NCI-H82 treated with DMSO at 0.1 percent for 48 hours (cell line): Measurements from ENCODE around the gene CHST2.

Experiments used
- DNase-seq: peaks from one replicate; lab custom pipeline; 2025; ENCODE audit not compliant: unreplicated experiment; lab: John Stamatoyannopoulos, UW

CHST2 gene

DNA sequence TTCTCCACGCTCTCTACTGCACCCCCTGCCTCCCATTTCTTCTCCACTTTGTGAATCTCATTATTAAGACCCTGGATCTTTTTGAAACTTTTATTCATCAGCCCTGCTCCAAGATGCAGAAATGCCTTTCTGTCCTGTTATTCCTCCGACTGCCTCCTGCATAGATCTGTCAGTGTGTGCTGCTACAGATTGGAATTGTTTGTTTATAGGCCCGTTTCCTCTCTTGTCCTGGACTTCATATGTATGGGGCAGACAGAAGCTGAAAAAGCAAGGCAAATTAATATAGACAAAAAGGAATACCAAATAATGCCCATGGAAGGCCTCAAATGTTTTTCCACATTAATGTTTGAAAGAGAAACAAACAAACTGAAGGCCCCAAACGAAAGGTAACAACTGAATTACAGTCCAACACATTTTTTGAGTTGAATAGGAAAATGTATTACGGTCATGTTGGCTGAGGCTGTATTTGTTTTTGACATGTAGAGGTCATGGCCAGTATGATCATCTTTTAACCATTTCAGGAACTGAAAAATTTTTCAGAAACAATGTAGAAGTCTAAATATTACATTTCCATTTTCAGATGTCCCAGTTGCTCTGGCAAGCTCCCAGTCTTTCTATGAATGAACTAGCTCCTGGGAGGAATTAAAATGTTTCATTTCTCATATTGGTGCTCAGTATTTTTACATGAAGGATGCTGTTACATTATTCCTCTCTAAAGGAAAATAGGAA, 8.8 kb downstream of the CHST2 start:
- DNase-seq = no peak

DNA sequence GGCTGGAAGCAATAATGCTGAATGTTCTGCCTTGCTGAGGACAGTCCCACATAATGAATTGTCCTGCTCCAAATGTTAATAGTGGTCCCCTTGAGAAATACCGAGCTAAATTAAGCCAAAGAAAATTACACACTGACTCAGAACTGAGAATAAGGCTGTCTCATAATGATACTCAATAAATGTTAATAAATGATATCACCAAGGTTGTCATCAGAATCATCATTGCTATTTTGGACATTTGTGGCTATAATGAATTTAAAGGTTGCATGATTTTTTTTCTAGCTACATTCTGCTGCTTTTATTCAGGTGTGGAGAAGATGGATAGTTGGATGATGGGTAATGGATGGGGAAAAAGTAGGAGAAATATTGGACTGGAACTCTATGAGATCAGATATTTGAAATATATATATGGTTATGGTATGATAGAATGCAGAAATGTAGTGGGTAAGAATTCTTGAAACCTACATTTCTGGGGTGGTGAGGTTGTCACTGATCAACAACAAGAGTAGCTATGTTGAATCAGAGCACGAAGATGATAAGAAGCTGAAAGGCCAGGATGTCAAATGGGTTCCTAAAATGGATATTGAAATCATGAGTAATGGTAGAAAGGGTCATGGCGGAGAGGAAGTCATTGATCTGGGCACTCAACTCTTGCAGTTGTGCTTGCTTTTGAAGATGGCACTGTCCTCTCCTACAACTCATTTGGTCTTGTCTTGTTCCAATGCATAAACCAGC, 12.8 kb downstream of the CHST2 start:
- no peak for DNase-seq

DNA sequence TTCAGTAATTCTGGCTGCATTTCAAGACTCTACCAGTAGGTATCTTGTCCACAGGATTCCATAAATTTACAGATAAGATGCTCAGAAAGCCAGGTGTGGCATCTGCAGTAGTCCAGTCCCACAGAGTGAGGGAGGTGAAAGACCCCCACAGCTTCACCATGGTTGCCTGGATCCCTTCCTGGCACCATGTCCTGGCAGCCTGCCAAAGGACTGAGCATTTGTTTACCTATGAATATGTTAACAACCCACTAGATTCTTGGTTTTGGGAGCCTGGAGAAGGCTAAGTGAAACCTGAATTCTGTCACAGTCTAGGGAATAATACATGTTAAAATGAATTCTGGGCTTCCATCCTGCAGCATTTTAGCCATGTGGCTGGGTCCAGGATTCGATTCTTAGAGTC, 14.9 kb downstream of the CHST2 start:
- DNase-seq = no peak

DNA sequence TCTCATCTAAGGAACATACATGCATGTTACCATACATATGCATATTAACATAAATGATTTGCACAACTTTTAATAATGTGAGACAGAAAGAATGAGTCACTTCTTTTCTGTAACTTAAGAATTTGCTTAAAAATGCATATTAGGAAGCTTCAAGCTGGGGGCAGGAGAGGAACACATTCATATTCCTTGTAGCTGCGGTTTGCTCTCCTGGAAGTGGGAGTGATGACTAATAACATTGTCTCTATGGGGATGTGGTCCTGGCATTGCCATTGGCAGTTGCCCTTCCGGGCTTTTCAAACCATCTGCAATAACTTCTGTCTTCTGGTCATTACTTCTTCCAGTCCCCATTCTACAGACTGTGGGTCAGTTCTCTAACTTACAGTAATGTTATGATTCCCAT, 15.6 kb downstream of the CHST2 start:
- DNase-seq = no peak

DNA sequence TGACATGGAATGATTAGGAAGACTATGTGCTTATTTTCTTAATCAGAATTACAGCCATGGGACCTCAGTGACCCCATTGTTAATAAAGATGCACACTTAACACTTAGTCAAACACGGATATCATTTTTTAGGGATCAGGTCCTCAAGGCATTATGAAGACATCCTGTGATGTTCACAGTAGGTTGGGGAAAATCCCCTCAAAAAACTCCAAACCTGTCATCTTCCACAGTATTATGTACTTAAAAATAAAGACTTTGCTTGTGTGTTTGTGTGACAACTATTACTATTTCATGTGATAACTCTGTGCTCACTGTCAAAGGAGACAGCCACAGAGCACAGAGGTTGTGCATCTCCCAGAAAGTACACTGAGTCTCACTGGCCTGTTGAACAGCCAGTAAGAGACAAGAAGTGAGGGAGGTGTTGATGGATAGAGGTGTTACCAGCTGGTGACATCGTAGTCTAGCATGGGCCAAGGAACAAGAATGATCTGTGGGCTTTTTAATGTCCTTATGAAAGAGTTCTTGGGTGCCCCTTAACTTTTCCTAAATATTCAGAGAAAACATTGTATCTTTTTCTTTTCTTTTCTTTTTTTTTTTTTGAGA, 18.0 kb downstream of the CHST2 start:
- DNase-seq = no peak

DNA sequence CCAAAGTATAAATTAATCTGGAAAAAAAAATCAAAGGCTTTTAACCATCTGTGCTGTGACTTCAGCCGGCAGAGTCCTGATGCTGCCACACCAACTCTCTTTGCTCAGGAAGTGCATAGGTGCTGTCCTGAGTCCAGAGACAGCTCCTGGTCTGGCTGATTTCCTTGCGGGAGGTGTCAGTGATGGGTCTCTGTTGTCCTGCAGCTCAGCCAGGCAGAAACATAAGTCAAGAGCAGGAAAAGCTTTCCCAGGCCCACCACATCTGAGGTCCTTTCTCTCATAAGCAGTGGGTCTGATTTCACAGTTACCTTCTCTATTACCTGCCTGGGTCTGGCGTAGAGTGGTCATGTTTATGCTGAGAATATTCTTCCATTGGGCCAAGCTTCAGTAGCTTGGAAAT, 19.4 kb downstream of the CHST2 start:
- no peak for DNase-seq

DNA sequence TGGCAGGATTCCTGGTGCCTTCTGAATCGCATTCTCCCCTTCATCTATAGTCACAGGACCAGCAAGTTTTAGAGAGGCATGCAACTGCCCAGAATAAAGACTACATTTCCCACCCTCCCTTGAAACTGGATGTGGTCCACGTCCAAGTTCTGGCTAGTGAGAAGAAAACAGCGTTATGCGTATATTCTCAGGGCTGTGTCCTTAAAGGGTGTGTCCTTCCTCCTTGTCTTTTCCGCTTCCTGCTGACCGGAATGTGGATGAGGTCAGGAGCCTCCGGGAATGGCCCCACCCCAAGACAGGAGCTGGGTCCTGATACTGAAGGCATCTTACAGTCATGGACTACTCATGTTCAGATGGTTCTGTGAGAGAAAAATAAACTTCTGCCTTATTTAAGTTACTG, 20.2 kb downstream of the CHST2 start:
- no peak for DNase-seq

DNA sequence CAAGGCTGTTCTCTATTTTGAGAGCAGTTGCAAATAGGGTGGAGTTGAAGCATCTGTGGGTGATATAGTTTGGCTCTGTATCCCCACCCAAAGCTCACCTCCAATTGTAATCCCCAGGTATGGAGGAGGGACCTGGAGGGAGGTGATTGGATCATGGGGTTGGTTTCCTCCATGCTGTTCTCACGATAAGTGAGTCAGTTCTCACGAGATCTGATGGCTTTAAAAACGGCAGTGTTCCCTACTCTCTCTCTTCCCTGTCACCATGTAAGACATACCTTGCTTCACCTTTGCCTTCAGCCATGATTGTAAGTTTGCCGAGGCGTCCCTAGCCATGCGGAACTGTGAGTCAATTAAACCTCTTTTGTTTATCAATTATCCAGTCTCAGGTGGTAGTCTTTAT, 21.0 kb downstream of the CHST2 start:
- no peak for DNase-seq

DNA sequence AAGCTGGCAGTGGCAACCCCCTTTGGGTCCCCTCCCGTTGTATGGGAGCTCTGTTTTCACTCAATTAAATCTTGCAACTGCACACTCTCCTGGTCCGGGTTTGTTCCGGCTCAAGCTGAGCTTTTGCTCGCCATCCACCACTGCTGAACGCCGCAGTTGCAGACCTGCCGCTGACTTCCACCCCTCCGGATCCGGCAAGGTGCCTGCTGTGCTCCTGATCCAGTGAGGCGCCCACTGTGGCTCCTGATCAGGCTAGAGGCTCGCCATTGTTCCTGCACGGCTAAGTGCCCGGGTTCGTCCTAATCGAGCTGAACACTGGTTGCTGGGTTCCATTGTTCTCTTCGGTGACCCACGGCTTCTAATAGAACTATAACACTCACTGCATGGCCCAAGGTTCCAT, 22.8 kb downstream of the CHST2 start:
- DNase-seq = no peak

DNA sequence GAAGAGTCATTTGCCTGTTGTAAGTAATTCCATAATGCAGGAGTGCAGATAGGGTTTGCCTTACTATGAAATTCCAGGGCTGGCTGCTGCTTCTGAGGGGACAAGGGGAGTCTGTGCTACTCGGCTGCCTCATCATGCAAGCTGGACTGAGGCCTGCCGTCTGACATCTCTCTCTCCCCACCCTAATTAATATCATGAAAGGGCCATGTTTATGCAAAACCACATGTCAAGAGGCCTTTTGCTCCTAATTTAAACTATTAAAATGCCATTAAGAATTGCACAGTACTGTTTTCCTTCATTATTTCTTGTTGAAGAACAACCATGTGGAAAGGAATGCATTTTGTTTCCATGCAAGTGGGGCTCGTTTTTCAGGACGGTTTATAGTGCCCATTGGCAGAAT, 26.3 kb downstream of the CHST2 start:
- DNase-seq = no peak

DNA sequence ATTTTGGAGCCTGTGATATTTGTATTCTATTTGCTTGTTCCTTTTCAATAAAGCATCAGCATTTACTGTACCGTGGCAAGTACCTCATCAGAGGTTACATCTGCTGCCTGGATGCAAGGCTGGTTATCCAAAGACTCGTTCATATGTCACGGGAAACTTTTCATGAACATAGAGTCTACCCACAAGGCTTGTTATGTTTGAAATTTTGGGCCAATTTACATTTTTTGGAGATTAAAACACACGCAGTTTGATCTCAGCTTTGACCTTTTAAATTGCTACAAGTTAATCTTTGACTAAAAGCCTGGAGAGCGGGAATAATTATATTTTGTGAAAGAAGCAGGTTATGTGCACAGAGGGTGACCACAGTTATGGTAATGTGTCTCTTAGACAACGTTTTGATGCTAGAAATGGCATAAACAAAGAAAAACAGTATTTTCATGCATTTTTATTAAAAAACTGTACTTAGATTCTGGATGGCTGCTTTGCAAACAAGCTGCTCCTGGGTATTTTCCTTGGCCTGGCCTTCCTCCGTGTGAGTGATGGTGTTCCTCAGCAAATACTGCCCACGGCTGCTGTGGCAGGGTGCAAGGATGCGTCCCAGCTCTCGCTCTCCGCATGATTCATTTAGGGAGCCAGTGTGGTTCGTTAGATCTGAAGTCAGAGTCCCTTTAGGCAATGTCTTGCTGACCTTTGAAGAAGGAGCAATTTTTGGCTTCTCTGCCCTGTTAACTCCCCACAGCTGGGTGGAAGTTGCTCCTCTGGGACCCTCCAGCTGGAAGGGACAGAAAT, 27.1 kb downstream of the CHST2 start:
- no peak for DNase-seq

DNA sequence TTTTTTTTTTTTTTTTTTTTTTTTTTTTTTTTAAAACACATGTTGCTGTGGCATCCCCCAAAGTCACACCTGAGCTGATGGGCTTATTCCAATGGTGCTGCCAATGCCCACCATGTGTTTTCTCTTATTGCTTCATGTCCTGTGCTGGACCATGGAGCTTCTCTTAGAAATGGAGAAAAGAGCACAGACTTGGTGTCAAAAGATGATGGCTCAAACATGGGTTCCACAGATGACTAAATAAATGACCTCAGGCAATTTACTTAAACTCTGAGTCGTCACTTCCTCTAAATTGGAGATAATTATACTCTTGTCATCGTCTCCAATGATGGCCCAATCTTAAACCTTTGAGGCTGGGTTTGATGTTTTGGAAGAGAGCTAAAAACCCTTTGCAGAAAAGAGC, 28.1 kb downstream of the CHST2 start:
- DNase-seq = no peak

DNA sequence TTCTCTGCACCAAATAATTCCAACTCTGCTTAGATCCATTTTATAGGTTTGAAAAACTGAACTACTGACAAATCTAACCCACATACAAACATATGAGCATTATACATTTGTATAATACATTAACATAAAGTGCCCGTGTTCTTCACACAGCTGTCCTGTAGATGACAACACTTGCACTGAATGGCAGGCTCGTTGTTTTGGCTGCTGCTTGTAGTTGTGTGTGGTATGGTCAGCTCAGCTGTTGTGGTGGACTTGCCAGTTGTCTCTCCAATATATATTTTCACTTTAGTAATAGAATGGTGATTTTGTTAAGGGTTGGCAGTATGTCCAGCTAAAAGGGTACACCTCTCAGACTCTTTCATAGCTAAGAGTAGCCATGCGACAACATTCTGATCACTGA, 30.5 kb downstream of the CHST2 start:
- DNase-seq = no peak

DNA sequence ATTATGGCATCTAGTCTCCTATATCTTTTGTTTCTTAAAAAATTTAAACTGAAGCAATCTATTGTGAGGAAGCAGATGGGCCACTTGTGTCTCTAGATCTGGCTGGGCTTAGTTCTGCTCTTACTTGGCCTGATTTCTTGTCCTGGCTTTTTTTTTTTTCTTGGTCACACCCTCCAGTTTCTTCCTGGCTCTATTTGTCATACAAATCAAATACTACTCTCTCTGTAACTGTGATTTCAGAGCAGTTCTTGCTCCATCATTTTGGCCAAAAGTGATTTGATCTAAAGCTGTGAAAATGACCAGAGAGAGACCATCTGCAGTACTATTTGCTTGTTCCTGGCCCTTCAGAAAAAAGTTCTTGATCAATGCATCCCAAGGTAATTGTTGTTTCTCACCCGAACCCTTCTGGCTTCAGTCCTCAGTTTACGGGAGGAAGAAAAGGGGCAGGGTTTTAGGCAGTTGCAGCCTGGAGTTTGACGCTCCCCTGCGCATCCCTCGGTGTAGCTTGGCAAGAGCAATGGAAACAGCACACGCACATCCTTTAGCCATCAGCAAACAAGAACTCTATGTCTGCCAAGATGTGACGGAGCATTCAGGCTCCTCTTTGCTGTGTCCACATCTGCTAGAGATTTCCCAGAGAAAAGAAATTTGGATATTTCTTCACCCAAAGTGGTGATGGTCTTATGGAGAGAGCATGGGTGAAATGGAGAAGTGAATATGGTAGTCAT, 31.6 kb downstream of the CHST2 start:
- DNase-seq = no peak

DNA sequence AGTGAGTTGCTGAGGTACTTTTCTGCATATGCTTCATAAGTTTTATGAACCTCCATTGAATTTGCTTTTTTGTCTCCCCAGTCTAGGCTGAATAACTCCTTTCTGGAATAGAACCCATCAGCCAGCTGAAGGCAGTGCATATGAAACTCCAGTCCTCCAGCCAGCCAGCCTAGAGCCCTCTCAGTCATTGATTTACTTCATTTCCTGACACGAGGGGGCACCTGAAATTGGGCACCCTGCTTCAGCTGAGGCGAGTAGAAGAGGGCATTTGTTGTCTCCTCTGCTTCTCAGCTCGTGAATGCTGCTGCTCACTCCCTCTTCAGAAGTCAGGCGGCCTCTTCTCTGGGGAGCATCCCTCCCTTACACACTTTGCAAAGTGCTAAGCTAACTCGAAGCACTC, 32.5 kb downstream of the CHST2 start:
- no peak for DNase-seq

DNA sequence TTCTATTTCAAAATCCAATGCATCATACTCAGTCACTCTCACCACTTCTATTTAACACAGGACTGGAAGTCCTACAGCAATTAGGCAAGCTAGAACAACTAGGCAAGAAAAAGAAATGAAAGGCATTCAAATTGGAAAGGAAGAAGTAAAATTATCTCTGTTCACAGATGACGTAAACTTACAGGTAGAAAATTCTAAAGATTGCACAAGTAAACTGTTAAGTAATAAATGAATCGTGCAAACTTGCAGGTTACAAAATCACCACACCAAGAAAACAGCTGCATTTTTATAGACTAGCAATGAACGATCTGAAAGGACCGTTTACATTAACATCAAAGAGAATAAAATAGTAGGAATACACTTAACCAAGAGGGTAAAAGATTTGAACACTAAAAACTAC, 36.2 kb downstream of the CHST2 start:
- DNase-seq = no peak

DNA sequence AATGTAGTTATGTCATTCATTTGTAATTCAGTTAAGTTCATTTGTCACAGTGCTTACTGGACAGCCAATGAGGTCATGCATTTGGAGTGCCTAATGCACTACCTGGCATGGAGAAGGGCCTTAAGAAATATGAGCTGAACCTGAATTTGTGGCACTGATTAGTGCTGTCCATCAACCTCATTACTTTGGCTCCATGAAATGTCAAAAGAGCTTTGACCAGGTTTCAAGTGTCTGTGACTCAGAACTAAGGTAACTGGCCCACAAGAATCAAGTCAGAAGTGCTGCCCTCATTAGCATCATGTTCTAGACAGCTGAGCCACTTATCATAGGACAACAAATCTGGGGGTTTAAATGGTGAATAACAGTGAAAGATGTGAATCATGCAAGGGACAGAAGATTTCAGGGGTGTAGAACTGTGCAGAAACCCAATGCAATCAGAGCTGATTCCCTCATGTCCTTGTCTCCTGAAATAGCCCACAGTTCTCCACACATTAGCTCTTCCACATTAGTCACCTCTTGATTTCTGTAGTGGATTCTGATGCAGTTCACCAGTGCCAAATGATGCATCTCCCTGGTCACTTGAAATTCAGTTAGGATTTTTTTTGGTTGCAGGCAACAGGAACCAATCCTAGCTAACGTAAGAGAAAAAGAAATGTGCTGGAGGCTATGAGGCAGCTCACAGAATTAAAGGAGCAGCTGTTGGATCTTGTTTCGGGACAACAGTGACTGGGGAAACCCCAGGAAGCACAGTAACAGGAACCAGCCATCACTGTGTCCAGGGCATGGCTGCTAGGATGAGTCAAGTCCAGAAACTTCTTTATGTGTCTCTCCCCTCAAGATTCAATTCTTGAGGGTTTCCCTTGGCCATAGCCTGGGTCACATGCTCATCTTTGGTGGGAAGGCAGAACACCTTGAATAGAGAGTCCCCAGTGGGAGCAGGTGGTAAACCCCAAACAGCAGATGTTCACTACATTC, 38.7 kb downstream of the CHST2 start:
- DNase-seq = no peak

DNA sequence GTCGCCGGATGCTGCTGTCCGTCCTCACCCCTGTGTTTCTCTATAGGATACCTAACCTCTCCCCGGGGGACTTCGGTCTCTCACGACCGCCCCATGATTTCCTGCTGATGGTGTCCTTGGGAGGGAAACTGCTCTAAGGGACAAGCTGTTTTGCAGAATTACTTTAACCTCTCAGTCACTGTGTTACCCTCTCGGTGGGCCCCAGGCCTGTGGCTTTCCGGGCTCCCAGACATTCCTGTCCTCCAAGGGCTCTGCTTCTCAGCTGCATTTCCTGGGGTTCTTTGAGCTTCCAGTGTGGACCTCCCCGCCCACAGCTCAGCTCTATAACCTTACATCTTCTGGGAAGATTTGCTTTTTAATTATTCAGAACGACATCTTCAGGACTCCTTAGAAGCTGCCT, 40.9 kb downstream of the CHST2 start:
- no peak for DNase-seq

DNA sequence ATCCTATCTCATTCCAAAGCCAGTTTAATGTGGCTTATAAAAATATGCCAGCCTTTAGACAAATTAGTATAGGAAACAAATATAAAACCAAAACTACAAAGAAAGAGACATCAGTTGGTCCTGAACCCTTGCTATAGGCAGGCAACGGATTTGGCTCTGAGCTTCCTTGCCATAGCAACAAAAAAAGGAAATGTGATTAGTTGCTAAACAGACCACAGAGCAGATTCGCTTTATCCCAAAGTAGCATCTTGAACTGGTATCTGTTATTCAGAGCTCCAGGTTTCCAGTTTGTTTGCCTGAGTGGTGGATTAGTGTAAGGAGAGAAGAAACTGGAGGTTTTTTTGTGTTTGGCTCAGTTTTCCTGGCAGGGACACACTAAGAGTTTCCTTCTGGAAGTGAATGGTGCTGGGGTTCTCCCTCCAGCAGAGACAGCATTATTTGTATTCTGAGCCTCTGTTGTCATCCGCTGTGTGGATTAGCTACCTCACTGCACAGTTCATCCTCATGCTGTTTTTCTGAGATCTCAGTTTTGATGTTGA, 44.1 kb downstream of the CHST2 start:
- no peak for DNase-seq

DNA sequence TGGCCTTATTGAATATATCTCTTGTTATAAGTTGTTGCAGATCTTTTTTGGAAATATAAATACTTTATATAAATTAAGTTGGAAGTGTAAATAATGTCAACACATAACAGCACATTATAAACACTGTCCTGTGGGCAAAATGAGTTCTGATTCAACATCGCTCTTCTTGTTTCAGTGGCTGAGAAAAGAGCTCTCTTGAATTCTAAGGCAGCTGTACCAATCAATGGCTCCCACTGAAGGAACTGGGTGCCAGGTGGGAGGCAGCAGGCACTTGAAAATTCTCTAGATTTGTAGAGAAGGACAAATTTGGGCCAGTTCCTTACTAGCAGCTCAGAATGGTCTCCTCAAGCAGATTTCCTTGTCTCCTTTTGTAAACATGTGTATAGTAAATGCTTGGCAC, 45.6 kb downstream of the CHST2 start:
- DNase-seq = no peak
